PC-3 (cell line): ENCODE measurements around the gene ANO4. TPM values are rescaled to one million over a fixed set of nuclear protein-coding genes. Genes with fewer than 3 reads are reported as not detected.

Experiments used
- ATAC-seq: fragments of 200-7000 bp; cut with Tn5 transposase; 2 replicates; pipeline ENCODE4 v1.9.1; 2020; ENCODE audit warnings: mild to moderate bottlenecking, moderate library complexity
- BruUV-seq: library from RNA; stranded (reverse); fragments of 400-500 nt; replicated peaks from 2 replicates; lab custom pipeline; 2021; lab: Mats Ljungman, UMichigan
- CTCF ChIA-PET: fragments of 300-600 bp; sonication (Branson Sonifier 250); formaldehyde crosslinking; loops from one replicate; lab custom pipeline; 2022; ENCODE audit warnings: antibody characterized with exemption; lab: Charles Lee
- POLR2A ChIA-PET: fragments of 300-600 bp; sonication (Branson Sonifier 250); formaldehyde crosslinking; loops from one replicate; lab custom pipeline; 2022; ENCODE audit warnings: antibody characterized with exemption; ENCODE audit not compliant: unreplicated experiment; lab: Charles Lee
- DNase-seq: peaks from one replicate; pipeline ENCODE4 v3.0.0-alpha.2; 2015
- H2AFZ ChIP-seq: fragments of 300-600 bp; sonication (generic); 2 replicates; pipeline ENCODE4 v1.6.0; 2016; ENCODE audit warnings: antibody characterized with exemption, low read length
- H3F3A ChIP-seq: fragments of 300-600 bp; sonication (generic); one replicate; pipeline ENCODE4 v1.6.0; 2017; ENCODE audit warnings: antibody characterized with exemption, low read length, control low read depth, mild to moderate bottlenecking; ENCODE audit not compliant: unreplicated experiment
- H3K27ac ChIP-seq: fragments of 300-600 bp; sonication (generic); 2 replicates; pipeline ENCODE4 v1.5.1; 2016; ENCODE audit warnings: mild to moderate bottlenecking, low read length
- H3K27me3 ChIP-seq: fragments of 300-600 bp; sonication (generic); 2 replicates; pipeline ENCODE4 v1.6.1; 2016; ENCODE audit warnings: low read length, mixed read lengths
- H3K36me3 ChIP-seq: fragments of 300-600 bp; sonication (generic); 2 replicates; pipeline ENCODE4 v1.6.1; 2016; ENCODE audit warnings: low read depth, mixed run types, low read length, mixed read lengths
- H3K4me1 ChIP-seq: fragments of 300-600 bp; sonication (generic); 2 replicates; pipeline ENCODE4 v1.5.1; 2016; ENCODE audit warnings: low read length; ENCODE audit not compliant: insufficient read depth
- H3K4me2 ChIP-seq: fragments of 300-600 bp; sonication (generic); 2 replicates; pipeline ENCODE4 v1.6.0; 2016; ENCODE audit warnings: low read length
- H3K4me3 ChIP-seq: fragments of 300-600 bp; sonication (generic); 2 replicates; pipeline ENCODE4 v1.5.1; 2016; ENCODE audit warnings: mild to moderate bottlenecking, low read length, mixed read lengths
- H3K79me2 ChIP-seq: fragments of 300-600 bp; sonication (generic); 2 replicates; pipeline ENCODE4 v1.6.1; 2017; ENCODE audit warnings: low read length, mixed read lengths
- H3K9ac ChIP-seq: fragments of 300-600 bp; sonication (generic); 2 replicates; pipeline ENCODE4 v1.6.0; 2016; ENCODE audit warnings: mild to moderate bottlenecking, low read length
- H3K9me2 ChIP-seq: fragments of 300-600 bp; sonication (generic); replicated peaks from 2 replicates; pipeline ENCODE4 v1.6.1; 2016; ENCODE audit warnings: mixed run types, low read length, mixed read lengths
- H3K9me3 ChIP-seq: fragments of 300-600 bp; sonication (generic); 2 replicates; pipeline ENCODE4 v1.6.1; 2016; ENCODE audit warnings: low read length, mixed read lengths
- H4K20me1 ChIP-seq: fragments of 300-600 bp; sonication (generic); 2 replicates; pipeline ENCODE4 v1.6.1; 2016; ENCODE audit warnings: low read length, mixed read lengths
- CTCF ChIP-seq: fragments of 300-600 bp; sonication (generic); conservative IDR thresholded peaks from 2 replicates; pipeline ENCODE4 v1.5.1; 2017; ENCODE audit warnings: antibody characterized with exemption, low read depth, mild to moderate bottlenecking, low read length
- EZH2 ChIP-seq: fragments of 300-600 bp; sonication (generic); IDR thresholded peaks from one replicate; pipeline ENCODE4 v1.6.1; 2017; ENCODE audit warnings: antibody characterized with exemption, mild to moderate bottlenecking, low read length; ENCODE audit not compliant: unreplicated experiment
- EZH2phosphoT487 ChIP-seq: fragments of 300-600 bp; sonication (generic); IDR thresholded peaks from 2 replicates; pipeline ENCODE4 v1.6.1; 2018; ENCODE audit warnings: mild to moderate bottlenecking, antibody characterized with exemption, low read length, borderline replicate concordance
- intact Hi-C: fragments of 100-400 bp; cut with micrococcal nuclease; formaldehyde crosslinking; loops from 2 replicates; pipeline ENCODE4 v1.9.0; 2023
- total RNA-seq: library from RNA; depleted of rRNA; stranded (reverse); fragments of >200 nt; gene quantifications from 2 replicates; pipeline ENCODE4 v1.2.3, GENCODE V29; 2014

Gene ANO4
- total RNA-seq, 1 experiment from 2014 or later: not detected

- ATAC-seq (no peak), DNase-seq (no peak)
- H3K4me1 ChIP-seq: peaks cover 9% of the 10 kb centered on the region; the same call in 1 of the 2 replicates
- intact Hi-C loops: no loop called here
- no peaks in the 10 kb centered on the region for H3K79me2 ChIP-seq
- no peak overlapping the region for H2AFZ ChIP-seq
- BruUV-seq: no TSS peak
- no peak overlapping the region for H3K4me3 ChIP-seq
- H3K4me2 ChIP-seq: no peak overlapping the region
- H3K9ac ChIP-seq: no peak overlapping the region
- H4K20me1 ChIP-seq: no peaks in the 10 kb centered on the region
- CTCF ChIA-PET: no interaction called here
- H3K36me3 ChIP-seq: no peaks in the 10 kb centered on the region
- H3F3A ChIP-seq: no peaks in the 10 kb centered on the region
- TF ChIP-seq CTCF (no peak), EZH2phosphoT487 (no peak), EZH2 (no peak)
- no peak overlapping the region for H3K27ac ChIP-seq
- no peaks in the 10 kb centered on the region for H3K9me2 ChIP-seq
- no peaks in the 10 kb centered on the region for H3K27me3 ChIP-seq
- POLR2A ChIA-PET: no interaction called here
- no peaks in the 10 kb centered on the region for H3K9me3 ChIP-seq
These were observed 208.3 kb downstream of the ANO4 start for GRCh38 chr12:101002696-101003419.

GRCh38 chr12:101004898-101005297 lies 210.3 kb downstream of the ANO4 start:
- DNase-seq (peak; percentile 42), ATAC-seq (no peak)
- CTCF ChIA-PET: no interaction called here
- H3K9ac ChIP-seq: no peak overlapping the region
- TF ChIP-seq CTCF (no peak), EZH2phosphoT487 (no peak), EZH2 (no peak)
- H3K79me2 ChIP-seq: no peaks in the 10 kb centered on the region
- no peaks in the 10 kb centered on the region for H3F3A ChIP-seq
- H3K27ac ChIP-seq: no peak overlapping the region
- H3K4me2 ChIP-seq: no peak overlapping the region
- H3K9me2 ChIP-seq: no peaks in the 10 kb centered on the region
- BruUV-seq: no TSS peak
- no peaks in the 10 kb centered on the region for H4K20me1 ChIP-seq
- H3K36me3 ChIP-seq: no peaks in the 10 kb centered on the region
- peaks cover 14% of the 10 kb centered on the region; the same call in 1 of the 2 replicates for H3K9me3 ChIP-seq
- no peak overlapping the region for H2AFZ ChIP-seq
- POLR2A ChIA-PET: no interaction called here
- H3K4me3 ChIP-seq: no peak overlapping the region
- intact Hi-C loops: no loop called here
- peaks cover 9% of the 10 kb centered on the region; the same call in 1 of the 2 replicates for H3K4me1 ChIP-seq
- no peaks in the 10 kb centered on the region for H3K27me3 ChIP-seq

GRCh38 chr12:101009274-101009673 lies 214.7 kb downstream of the ANO4 start:
- CTCF ChIA-PET: no interaction called here
- no peaks in the 10 kb centered on the region for H4K20me1 ChIP-seq
- H3K4me1 ChIP-seq: no peaks in the 10 kb centered on the region
- DNase-seq: no peak
- no peak overlapping the region for H3K4me3 ChIP-seq
- H3K36me3 ChIP-seq: no peaks in the 10 kb centered on the region
- intact Hi-C loops: no loop called here
- no peaks in the 10 kb centered on the region for H3K27me3 ChIP-seq
- no peak for TF ChIP-seq CTCF
- no peak for TF ChIP-seq EZH2phosphoT487
- TF ChIP-seq EZH2: no peak
- H3K9me3 ChIP-seq: peaks cover 19% of the 10 kb centered on the region; the same call in 1 of the 2 replicates
- no peak overlapping the region for H3K27ac ChIP-seq
- H3K9me2 ChIP-seq: no peaks in the 10 kb centered on the region
- BruUV-seq: no TSS peak
- no peak overlapping the region for H3K4me2 ChIP-seq
- no peak for ATAC-seq
- H2AFZ ChIP-seq: no peak overlapping the region
- no peak overlapping the region for H3K9ac ChIP-seq
- POLR2A ChIA-PET: no interaction called here
- no peaks in the 10 kb centered on the region for H3K79me2 ChIP-seq
- no peaks in the 10 kb centered on the region for H3F3A ChIP-seq
